ENCODE measurements around the gene SLC17A1. TPM values are rescaled to one million over a fixed set of nuclear protein-coding genes. Genes with fewer than 3 reads are reported as not detected.

The SLC17A1 gene, protein sequence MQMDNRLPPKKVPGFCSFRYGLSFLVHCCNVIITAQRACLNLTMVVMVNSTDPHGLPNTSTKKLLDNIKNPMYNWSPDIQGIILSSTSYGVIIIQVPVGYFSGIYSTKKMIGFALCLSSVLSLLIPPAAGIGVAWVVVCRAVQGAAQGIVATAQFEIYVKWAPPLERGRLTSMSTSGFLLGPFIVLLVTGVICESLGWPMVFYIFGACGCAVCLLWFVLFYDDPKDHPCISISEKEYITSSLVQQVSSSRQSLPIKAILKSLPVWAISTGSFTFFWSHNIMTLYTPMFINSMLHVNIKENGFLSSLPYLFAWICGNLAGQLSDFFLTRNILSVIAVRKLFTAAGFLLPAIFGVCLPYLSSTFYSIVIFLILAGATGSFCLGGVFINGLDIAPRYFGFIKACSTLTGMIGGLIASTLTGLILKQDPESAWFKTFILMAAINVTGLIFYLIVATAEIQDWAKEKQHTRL
- total RNA-seq = not detected
- under 1 TPM in 1 of 2 donors, not detected in 1; 0.16 TPM for polyA plus RNA-seq

DNA sequence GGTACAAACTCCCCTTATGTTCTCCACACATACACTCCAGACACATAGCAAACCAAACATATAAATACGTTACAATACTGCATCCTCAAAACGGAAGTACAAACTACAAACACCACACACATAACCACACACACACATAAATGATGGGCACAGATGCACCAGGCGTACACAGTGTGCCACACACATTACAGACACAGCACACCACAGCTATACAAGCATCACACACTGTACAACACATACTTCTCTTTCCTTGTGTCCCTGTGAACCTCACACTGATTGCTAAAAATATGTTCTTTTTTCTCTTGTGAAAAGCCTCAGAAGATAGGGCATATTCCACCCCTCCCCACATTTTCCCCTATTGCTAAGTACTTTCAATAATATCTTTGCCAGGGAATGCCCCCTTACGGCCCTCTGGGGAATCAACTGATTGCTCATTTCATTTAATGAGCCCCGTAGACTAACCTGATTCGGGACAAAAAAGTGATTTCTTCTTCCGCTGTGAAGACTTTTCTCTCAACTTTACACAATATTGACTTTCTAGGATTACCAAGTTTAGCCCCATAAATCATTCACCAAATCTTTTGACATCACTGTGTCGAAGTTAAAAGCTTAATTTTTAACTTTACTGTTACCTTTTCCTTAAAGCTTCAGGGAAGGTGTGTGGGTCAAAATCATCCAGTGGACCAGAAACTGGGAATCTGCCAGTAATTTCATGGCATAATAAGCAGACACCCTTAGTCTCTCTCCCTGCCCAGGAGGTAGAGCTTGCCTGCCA is at the start of gene SLC17A1:
Gene SLC17A1 (minus strand): TSS at position 521 of the 775 bp plus-strand sequence. CDS start 1,495 bp downstream, outside the sequence.
- 36% methylated on average over 8 of the region's 8 CpGs for WGBS, 2 donors
- Histone ChIP-seq H3K4me3 (no peak within 1 kb of the TSS), H3K27ac (no peak within 1 kb of the TSS), H3K9me3 (no peaks in the 10 kb centered on the region), H3K4me1 (no peaks in the 10 kb centered on the region), H3K36me3 (no peaks in the 10 kb centered on the region), H3K27me3 (no peaks in the 10 kb centered on the region)
- intact Hi-C loops (cut with DNase I) = no loop called here
- FAIRE-seq (no peak), DNase-seq (no peak), ATAC-seq (peak in 3 of 4 donors; percentile 42 to 53 (median 50))
- TF ChIP-seq, protein P1, sequence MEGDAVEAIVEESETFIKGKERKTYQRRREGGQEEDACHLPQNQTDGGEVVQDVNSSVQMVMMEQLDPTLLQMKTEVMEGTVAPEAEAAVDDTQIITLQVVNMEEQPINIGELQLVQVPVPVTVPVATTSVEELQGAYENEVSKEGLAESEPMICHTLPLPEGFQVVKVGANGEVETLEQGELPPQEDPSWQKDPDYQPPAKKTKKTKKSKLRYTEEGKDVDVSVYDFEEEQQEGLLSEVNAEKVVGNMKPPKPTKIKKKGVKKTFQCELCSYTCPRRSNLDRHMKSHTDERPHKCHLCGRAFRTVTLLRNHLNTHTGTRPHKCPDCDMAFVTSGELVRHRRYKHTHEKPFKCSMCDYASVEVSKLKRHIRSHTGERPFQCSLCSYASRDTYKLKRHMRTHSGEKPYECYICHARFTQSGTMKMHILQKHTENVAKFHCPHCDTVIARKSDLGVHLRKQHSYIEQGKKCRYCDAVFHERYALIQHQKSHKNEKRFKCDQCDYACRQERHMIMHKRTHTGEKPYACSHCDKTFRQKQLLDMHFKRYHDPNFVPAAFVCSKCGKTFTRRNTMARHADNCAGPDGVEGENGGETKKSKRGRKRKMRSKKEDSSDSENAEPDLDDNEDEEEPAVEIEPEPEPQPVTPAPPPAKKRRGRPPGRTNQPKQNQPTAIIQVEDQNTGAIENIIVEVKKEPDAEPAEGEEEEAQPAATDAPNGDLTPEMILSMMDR (IDR thresholded peaks at IDR 0.05) = no peak

DNA sequence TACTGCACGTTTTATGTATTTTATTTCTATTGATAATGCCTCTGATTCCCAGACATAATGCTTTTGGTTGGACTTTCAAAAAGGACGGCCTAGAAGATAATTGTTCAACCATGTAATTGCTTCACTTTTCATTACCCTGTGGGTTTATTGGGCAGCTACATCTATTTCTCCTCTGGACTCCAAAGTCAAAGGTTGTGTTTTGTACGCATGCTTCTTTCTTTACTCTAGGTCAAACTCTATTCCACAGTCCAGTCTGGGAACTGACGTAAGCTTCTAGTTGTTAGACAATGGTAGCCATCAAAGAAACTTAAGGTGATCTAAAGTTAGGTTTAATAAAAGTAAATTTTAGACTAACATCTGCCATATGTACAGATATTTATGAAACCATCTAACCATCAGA is 48.7 kb upstream of the SLC17A1 start:
- Histone ChIP-seq H3K4me3 (no peak overlapping the region), H3K27ac (no peak overlapping the region), H3K9me3 (no peaks in the 10 kb centered on the region), H3K27me3 (no peaks in the 10 kb centered on the region), H3K36me3 (no peaks in the 10 kb centered on the region), H3K4me1 (no peaks in the 10 kb centered on the region)
- no peak for DNase-seq
- FAIRE-seq = no peak
- TF ChIP-seq, protein P1 (IDR thresholded peaks at IDR 0.05) = no peak
- intact Hi-C loops (cut with DNase I) = no loop called here
- WGBS, 2 donors = 86 to 96% methylated on average over 4 of the region's 4 CpGs
- no peak for ATAC-seq

- Histone ChIP-seq H3K4me1 (no peaks in the 10 kb centered on the region), H3K27me3 (no peaks in the 10 kb centered on the region), H3K9me3 (no peaks in the 10 kb centered on the region), H3K36me3 (no peaks in the 10 kb centered on the region), H3K27ac (no peak overlapping the region), H3K4me3 (no peak overlapping the region)
- FAIRE-seq (no peak), DNase-seq (no peak), ATAC-seq (no peak)
- intact Hi-C loops (cut with DNase I) = no loop called here
- 97 to 100% methylated on average over 2 of the region's 2 CpGs for WGBS, 2 donors
- TF ChIP-seq, protein P1 (IDR thresholded peaks at IDR 0.05) = no peak
These were observed 47.0 kb upstream of the SLC17A1 start for GRCh38 chr6:25878721-25879322.

DNA sequence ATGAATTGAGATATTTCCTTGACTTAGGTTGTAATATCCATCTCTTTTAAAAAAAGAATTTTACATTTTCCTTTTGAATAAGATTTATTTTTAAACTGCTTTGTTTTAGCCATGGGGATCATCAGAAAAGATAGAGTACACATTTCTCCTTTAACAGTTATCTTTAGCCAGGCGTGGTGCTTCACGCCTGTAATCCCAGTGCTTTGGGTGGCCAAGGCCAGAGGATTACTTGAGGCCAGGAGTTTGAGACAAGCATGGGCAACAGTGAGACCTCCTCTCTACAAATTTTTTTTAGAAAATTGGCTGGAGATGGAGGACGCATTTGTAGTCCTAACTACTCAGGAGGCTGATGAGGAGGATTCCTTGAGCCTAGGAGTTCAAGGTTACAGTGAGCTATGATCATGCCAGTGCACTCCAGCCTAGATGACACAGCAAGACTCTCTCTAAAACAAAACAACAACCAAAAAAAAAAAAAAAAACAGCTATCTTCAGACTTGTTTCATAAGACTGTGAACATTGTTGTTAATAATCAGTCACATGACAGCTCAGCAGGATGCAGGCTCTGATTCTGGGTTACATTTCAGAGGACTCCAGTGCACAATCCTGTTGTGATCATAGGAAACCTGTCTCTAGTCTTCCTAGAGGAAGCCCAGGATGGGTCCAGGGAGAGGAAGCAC is 44.2 kb upstream of the SLC17A1 start:
- intact Hi-C loops (cut with DNase I) = no loop called here
- DNase-seq (no peak), ATAC-seq (no peak)

More for the DNA sequence above, 44.2 kb upstream of the SLC17A1 start:
- H3K27ac ChIP-seq = no peak overlapping the region
- WGBS, 2 donors = 65 to 83% methylated on average over 3 of the region's 3 CpGs
- H3K27me3 ChIP-seq = no peaks in the 10 kb centered on the region
- H3K4me1 ChIP-seq = no peaks in the 10 kb centered on the region
- no peak overlapping the region for H3K4me3 ChIP-seq
- TF ChIP-seq, protein P1 (IDR thresholded peaks at IDR 0.05) = no peak
- H3K36me3 ChIP-seq = no peaks in the 10 kb centered on the region
- FAIRE-seq = no peak
- H3K9me3 ChIP-seq = no peaks in the 10 kb centered on the region

Measured in pancreas (tissue), 10 donors.